BE2C (cell line): Measurements from ENCODE around the gene MINAR1.

Source experiments
- DNase-seq: peaks from one replicate; pipeline ENCODE4 v3.0.0-alpha.2; 2020
- H3K27me3 ChIP-seq: fragments of 250-450 bp; sonication (Bioruptor Pico); 2 replicates; pipeline ENCODE4 v1.5.1; 2020; ENCODE audit warnings: mild to moderate bottlenecking
- H3K36me3 ChIP-seq: fragments of 250-450 bp; sonication (Bioruptor Pico); 2 replicates; pipeline ENCODE4 v1.5.1; 2020; ENCODE audit warnings: mild to moderate bottlenecking
- H3K4me1 ChIP-seq: fragments of 250-450 bp; sonication (Bioruptor Pico); 2 replicates; pipeline ENCODE4 v1.5.1; 2020
- H3K4me3 ChIP-seq: 2 replicates; pipeline ENCODE4 v1.5.1; 2011; ENCODE audit warnings: low read depth, low read length
- H3K9me3 ChIP-seq: fragments of 250-450 bp; sonication (Bioruptor Pico); 2 replicates; pipeline ENCODE4 v1.5.1; 2020
- TF ChIP-seq, protein P1 (sequence below): IDR thresholded peaks from 2 replicates; pipeline ENCODE4 v1.5.1; 2012; ENCODE audit warnings: mild to moderate bottlenecking, low read depth, low read length

MINAR1 gene

DNA sequence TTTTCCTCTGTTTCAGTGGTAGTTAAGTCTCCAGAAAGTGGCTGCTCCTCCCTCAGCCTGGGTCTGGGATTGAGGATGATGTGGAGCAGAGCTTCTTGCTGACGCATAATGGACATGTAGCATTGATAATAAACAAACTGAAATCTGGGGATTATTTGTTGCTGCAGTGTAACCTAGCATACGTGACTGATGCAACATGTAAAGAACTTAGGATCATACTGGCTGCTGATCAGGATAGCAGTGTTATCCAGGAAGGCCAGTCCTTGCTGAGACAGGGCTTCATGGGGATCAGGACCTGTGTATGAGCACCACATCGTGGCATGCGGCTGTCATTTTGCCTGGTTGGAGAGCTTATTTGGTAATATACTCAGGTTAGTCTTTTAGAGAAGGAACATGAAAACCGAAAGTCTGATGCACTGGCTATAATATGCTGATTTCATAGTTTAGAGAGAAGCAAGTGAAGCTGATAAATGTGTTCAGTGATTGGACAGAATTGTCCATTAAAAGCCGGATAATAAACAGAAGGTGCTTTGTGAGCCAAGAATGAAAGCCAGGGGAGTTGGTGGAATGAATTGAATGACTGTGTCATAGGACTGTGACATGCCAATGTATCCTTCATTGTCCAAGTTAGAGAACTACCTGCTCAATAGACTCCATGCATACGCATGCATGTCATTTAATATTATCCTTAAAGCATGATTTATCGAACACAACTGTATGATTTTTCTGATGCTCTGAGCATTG is 4.1 kb downstream of the MINAR1 start:
- no peaks in the 10 kb centered on the region for H3K36me3 ChIP-seq
- H3K4me1 ChIP-seq = no peaks in the 10 kb centered on the region
- H3K4me3 ChIP-seq = no peak overlapping the region
- H3K27me3 ChIP-seq = no peaks in the 10 kb centered on the region
- H3K9me3 ChIP-seq = no peaks in the 10 kb centered on the region
- no peak for DNase-seq
- TF ChIP-seq, protein P1, sequence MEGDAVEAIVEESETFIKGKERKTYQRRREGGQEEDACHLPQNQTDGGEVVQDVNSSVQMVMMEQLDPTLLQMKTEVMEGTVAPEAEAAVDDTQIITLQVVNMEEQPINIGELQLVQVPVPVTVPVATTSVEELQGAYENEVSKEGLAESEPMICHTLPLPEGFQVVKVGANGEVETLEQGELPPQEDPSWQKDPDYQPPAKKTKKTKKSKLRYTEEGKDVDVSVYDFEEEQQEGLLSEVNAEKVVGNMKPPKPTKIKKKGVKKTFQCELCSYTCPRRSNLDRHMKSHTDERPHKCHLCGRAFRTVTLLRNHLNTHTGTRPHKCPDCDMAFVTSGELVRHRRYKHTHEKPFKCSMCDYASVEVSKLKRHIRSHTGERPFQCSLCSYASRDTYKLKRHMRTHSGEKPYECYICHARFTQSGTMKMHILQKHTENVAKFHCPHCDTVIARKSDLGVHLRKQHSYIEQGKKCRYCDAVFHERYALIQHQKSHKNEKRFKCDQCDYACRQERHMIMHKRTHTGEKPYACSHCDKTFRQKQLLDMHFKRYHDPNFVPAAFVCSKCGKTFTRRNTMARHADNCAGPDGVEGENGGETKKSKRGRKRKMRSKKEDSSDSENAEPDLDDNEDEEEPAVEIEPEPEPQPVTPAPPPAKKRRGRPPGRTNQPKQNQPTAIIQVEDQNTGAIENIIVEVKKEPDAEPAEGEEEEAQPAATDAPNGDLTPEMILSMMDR = no peak

GRCh38 chr15:79437275-79438000 is 5.3 kb downstream of the MINAR1 start:
- TF ChIP-seq, protein P1 = no peak
- no peak for DNase-seq
- no peaks in the 10 kb centered on the region for H3K27me3 ChIP-seq
- no peaks in the 10 kb centered on the region for H3K36me3 ChIP-seq
- no peaks in the 10 kb centered on the region for H3K4me1 ChIP-seq
- no peak overlapping the region for H3K4me3 ChIP-seq
- no peaks in the 10 kb centered on the region for H3K9me3 ChIP-seq

DNA sequence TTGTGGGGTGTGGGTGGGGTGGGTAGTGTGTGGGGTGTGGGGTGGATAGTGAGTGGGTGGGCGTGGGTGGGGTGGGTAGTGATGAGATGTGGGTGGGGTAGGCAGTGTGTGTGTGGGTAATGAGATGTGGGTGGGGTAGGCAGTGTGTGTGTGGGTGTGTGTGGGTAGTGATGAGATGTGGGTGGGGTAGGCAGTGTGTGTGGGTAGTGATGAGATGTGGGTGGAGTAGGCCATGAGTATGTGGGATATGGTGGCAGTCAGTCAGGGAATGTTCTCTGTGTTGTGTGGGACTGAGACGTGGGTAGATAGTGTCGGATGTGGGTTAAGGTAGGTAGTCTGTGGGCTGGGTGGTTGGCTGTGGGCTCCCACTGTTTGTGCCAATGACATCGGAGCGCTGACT is 7.1 kb downstream of the MINAR1 start:
- H3K4me1 ChIP-seq = no peaks in the 10 kb centered on the region
- H3K4me3 ChIP-seq = no peak overlapping the region
- no peaks in the 10 kb centered on the region for H3K9me3 ChIP-seq
- TF ChIP-seq, protein P1 = no peak
- H3K27me3 ChIP-seq = no peaks in the 10 kb centered on the region
- no peak for DNase-seq
- no peaks in the 10 kb centered on the region for H3K36me3 ChIP-seq

- H3K4me1 ChIP-seq = no peaks in the 10 kb centered on the region
- H3K4me3 ChIP-seq = no peak overlapping the region
- H3K36me3 ChIP-seq = no peaks in the 10 kb centered on the region
- no peak for DNase-seq
- TF ChIP-seq, protein P1 = no peak
- H3K9me3 ChIP-seq = no peaks in the 10 kb centered on the region
- H3K27me3 ChIP-seq = no peaks in the 10 kb centered on the region
Observed at GRCh38 chr15:79440355-79440908, 8.3 kb downstream of the MINAR1 start.

DNA sequence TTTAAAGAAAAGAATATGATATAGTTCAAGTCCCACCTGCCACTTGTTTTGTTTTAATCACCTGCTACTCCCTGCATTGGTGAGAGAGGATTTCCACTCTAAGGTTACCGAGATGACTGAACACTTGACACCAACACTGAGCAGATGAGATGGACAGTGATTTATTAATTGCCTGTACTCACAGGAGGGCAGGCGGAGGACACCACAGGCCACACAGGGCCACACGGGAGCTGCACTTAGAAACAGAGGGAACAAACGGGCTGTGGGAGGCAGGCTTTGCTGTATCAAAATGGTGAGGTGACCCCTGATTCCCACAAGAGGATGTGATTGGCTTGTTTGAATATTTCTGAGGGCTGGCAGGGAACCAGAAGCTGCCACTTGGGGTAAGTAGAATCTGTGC is 10.8 kb downstream of the MINAR1 start:
- Histone ChIP-seq H3K36me3 (no peaks in the 10 kb centered on the region), H3K4me3 (no peak overlapping the region), H3K9me3 (no peaks in the 10 kb centered on the region), H3K4me1 (no peaks in the 10 kb centered on the region), H3K27me3 (no peaks in the 10 kb centered on the region)
- TF ChIP-seq, protein P1 = no peak
- no peak for DNase-seq

- Histone ChIP-seq H3K4me1 (no peaks in the 10 kb centered on the region), H3K4me3 (no peak overlapping the region), H3K36me3 (no peaks in the 10 kb centered on the region), H3K27me3 (no peaks in the 10 kb centered on the region), H3K9me3 (no peaks in the 10 kb centered on the region)
- no peak for DNase-seq
- TF ChIP-seq, protein P1 = no peak
Observed at GRCh38 chr15:79447060-79447459, 14.9 kb downstream of the MINAR1 start.
